Skin epidermis (tissue), 12 donors: ENCODE measurements around the gene TEF.

Experiments
- H3K27ac ChIP-seq, 21 experiments: fragments of 200-600 bp; sonication (generic) in 11 of 21; one replicate each; pipeline ENCODE4 v1.5.0; 2020; ENCODE audit warnings: mild to moderate bottlenecking in 3 of 21, inconsistent platforms in 2 of 21, moderate library complexity in 2 of 21
- H3K4me3 ChIP-seq, 7 experiments: fragments of 200-600 bp; sonication (generic) in 2 of 7; one replicate each; pipeline ENCODE4 v1.5.0; 2020; ENCODE audit warnings: inconsistent platforms in 2 of 7, mild to moderate bottlenecking in 2 of 7, moderate library complexity in 1 of 7

The TEF gene, protein sequence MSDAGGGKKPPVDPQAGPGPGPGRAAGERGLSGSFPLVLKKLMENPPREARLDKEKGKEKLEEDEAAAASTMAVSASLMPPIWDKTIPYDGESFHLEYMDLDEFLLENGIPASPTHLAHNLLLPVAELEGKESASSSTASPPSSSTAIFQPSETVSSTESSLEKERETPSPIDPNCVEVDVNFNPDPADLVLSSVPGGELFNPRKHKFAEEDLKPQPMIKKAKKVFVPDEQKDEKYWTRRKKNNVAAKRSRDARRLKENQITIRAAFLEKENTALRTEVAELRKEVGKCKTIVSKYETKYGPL

DNA sequence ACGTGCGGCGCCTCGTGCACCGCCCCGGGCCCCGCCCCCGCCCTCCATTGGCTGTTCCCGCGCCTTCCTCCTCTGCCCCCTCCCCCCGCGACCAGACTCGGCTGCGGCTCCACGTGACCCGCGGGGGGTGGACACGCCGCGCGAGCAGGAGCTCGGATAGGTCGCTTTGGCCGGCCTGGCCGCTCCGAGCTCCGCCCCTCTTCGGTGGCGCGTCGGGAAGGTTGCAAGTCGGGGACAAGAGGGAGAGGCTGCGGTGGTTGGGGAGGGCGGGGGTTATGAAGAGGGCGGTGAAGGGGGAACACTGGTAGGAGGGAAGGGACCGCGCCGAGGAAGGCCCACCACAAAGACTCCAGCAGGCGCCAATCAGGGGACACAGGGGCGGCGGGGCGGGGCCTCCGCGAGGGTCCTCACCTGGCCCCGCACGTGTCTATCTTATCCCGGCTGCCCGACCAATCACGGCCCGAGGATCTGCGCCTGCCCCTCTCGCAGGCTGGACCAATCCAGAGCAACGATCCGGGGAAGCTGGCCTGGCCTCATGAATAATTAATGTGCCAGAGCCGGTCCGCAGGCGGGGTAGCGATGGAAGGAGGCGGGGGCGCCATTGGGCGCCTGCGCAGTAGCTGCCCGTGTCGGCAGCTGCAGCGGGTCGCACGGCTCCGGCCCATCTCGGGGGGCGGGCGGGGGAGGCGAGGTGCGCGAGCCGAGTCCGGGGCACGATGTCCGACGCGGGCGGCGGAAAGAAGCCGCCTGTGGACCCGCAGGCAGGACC, at the start of gene TEF:
TEF (plus strand) TSS at position 614 of the 769 bp plus-strand sequence; CDS start at position 717, 103 bp downstream.
- Histone ChIP-seq H3K27ac (peak within 1 kb of the TSS; percentile 86 to 100 (median 96)), H3K4me3 (peak within 1 kb of the TSS; percentile 80 to 95 (median 87))

DNA sequence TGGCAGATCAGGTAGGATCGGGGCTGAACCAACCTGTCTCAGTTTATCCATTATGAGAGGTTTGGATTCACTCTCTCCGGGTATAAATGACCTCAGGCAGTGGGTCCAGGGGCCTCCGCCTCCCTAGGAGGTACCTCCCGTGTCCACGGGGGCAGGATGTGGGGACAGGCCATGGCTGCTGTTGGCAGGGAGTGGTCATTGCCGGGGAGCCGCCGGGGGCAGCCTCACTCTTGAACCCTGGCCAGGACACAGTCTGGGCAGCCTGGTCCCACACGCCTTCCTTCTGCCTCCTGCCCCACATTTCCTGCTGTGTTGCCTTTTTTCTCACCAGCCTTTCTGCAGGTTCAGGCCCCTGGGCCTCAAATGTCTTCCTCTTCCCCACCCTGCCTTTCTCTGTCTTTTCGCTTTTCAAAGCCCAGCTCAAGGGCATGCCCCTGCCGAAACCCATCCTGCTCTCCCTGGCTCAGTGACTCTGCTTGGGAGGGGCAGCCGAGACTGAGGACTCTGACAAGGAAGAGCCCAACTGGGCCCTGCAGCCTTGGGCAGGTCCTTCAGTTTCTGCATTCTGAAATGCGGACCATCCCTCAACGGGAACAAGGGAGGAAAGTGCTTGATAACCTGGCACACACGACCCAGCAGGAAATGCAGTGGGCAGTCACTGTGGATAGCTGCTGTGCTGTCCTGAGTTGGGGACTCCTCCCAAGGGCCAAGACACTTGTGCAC, 49.4 kb upstream of the TEF start:
- Histone ChIP-seq H3K4me3 (no peak overlapping the region), H3K27ac (no peak overlapping the region)

GRCh38 chr22:41333806-41334205, 47.9 kb upstream of the TEF start:
- H3K4me3 ChIP-seq: no peak overlapping the region
- no peak overlapping the region for H3K27ac ChIP-seq

GRCh38 chr22:41334215-41334614, 47.5 kb upstream of the TEF start:
- no peak overlapping the region for H3K27ac ChIP-seq
- H3K4me3 ChIP-seq: no peak overlapping the region

DNA sequence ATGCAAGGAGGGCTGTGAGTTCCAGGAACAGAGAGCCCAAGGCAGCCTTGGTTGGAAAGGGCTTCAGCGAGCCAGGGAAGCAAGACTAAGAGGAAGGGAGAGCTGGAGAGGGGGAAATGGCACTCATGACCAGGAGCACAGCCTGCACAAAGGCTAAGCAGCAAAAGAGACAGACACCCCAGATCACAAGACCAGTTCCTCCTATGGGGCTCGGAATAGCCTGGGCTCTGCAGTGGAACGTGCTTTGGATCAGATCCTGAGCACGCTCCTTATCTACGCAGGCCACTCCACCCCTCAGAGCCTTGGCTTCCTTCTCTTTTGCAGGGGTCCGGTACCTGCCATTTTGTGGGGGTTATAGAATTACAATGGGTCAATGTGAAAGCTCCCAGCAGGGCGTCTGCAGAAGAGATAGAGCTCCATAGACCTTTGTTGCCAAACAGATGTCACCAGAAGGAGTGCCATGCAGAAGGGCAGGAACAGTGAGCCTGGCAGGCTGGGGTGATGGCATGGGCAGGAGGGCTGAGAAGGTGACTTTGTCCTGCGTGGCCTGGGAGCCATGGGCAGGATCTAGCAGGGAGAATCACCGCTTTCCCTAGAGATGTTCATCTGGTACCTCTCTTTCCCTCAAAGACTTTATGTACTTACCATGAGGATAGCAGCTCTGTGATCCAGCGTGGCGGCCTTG, 46.6 kb upstream of the TEF start:
- Histone ChIP-seq H3K4me3 (no peak overlapping the region), H3K27ac (peak overlapping the region in 1 of 21 experiments; percentile 23)

GRCh38 chr22:41338614-41339212, 43.0 kb upstream of the TEF start:
- H3K27ac ChIP-seq: peak overlapping the region in 1 of 21 experiments; percentile 12
- no peak overlapping the region for H3K4me3 ChIP-seq

DNA sequence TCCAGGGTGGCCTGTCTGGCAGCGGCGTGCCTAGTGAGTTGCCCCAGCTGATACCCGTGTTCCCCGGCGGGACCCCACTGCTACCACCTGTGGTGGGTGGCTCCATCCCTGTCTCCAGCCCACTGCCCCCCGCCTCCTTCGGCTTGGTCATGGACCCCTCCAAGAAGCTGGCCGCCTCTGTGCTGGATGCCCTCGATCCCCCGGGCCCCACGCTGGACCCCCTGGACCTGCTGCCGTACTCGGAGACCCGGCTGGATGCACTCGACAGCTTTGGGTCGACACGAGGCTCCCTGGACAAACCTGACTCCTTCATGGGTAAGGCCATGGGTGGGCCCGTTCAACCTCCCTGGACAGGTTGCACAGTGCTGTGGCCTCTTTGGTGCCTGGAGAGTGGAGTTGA, 41.9 kb upstream of the TEF start:
- Histone ChIP-seq H3K4me3 (no peak overlapping the region), H3K27ac (no peak overlapping the region)

GRCh38 chr22:41340357-41340756, 41.4 kb upstream of the TEF start:
- Histone ChIP-seq H3K27ac (no peak overlapping the region), H3K4me3 (no peak overlapping the region)

GRCh38 chr22:41341012-41341411, 40.7 kb upstream of the TEF start:
- no peak overlapping the region for H3K27ac ChIP-seq
- H3K4me3 ChIP-seq: no peak overlapping the region

DNA sequence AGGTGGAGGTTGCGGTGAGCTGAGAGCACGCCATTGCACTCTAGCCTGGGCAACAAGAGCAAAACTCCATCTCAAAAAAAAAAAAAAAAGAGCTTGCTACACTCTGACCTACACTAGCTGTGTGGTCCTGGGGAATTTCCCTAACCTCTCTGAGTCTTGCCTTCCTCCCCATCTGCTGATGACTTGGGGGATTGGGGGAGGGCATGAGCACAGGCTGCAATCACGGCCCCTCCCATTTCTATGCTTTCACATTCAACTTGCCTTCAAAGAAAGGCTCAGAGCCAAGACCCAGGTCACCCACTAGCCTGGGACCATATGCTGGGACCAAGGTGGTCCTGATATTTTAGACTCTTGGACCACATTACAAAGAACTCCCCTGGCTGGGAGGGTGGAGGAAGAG, 39.8 kb upstream of the TEF start:
- H3K27ac ChIP-seq: no peak overlapping the region
- H3K4me3 ChIP-seq: no peak overlapping the region

GRCh38 chr22:41343300-41343699, 38.4 kb upstream of the TEF start:
- no peak overlapping the region for H3K27ac ChIP-seq
- no peak overlapping the region for H3K4me3 ChIP-seq

DNA sequence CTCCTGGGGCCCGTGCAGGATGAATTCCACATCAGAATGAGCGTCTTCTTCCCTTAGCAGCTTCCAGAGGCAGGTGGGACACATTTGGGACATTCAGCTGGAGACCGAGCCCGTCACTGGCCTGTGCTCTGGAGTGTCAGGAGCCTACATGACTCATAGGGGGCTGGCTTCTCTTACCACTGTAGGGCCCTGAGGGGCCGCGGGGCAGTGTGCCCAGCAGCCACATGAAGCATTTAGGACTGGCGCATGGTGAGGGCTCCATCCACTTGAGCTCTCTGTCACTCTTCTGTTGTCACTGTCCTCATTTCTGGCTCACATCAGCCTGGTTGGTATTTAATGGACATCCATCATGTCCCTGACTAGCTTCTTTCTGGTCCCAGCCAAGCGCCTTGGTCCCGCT, 38.0 kb upstream of the TEF start:
- no peak overlapping the region for H3K4me3 ChIP-seq
- H3K27ac ChIP-seq: no peak overlapping the region

- Histone ChIP-seq H3K4me3 (no peak overlapping the region), H3K27ac (no peak overlapping the region)
These were observed 37.5 kb upstream of the TEF start for GRCh38 chr22:41344189-41344788.

DNA sequence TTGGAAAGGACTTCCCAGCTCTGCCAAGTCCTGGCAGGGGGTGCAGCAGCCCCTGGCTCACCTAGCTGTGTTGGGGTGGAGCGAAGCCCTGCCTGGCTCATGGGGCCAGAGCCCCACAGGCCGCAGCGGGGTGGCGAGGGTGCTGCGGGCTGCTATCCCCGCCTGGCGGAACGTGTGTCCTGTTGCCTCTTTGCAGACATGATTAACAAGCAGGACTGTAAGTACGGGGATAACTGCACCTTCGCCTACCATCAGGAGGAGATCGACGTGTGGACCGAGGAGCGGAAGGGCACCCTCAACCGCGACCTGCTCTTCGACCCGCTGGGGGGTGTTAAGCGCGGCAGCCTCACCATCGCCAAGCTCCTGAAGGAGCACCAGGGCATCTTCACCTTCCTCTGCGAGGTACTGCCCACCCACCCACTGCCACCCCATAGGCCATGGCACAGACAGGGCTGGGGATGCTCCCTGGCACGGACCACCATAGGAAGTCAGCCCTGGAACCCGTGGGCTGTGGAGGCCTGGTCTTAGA, 35.9 kb upstream of the TEF start:
- Histone ChIP-seq H3K4me3 (no peak overlapping the region), H3K27ac (peak overlapping the region in 1 of 21 experiments; percentile 11)

GRCh38 chr22:41347066-41347859, 34.5 kb upstream of the TEF start:
- Histone ChIP-seq H3K27ac (no peak overlapping the region), H3K4me3 (no peak overlapping the region)

DNA sequence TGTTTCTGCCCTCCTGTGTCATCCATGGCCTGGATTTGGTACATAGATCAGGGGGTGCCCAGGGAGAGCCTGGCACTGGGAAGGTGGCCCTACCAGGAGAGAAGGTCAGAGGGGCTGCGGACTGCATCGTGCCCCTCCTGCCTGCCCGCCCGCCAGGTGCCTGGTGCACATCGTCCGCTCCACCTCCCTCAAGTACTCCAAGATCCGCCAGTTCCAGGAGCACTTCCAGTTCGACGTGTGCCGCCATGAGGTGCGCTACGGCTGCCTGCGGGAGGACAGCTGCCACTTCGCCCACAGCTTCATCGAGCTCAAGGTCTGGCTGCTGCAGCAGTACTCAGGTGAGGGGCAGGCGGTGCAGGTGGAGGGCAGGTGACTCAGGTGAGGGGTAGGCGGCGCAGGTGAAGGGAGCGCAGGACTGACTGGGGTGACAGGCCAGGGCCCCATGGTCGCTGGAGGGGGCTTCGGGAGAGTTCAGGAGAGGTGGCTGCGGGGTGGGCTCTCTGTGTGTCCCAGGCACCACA, 32.7 kb upstream of the TEF start:
- no peak overlapping the region for H3K4me3 ChIP-seq
- H3K27ac ChIP-seq: no peak overlapping the region

DNA sequence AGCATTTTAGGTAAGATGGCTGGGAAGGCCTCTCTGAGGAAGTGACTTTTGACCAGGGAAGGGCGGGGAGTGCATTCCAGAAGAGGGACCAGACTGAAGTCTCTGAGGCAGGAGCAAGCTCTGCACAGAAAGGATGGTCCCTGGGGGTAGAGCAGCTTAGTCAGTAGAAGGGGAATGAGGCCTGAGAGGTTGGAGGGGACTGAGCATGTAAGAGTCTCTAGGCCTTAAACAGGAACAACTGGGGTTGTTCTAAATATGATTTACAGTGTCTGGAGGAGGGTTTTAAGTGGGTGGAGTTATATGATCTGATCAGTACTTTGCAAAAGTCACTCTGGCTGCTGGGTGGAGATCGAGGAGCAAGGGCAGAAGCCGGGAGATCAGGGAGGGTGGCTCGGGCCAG, 31.7 kb upstream of the TEF start:
- H3K4me3 ChIP-seq: no peak overlapping the region
- no peak overlapping the region for H3K27ac ChIP-seq

DNA sequence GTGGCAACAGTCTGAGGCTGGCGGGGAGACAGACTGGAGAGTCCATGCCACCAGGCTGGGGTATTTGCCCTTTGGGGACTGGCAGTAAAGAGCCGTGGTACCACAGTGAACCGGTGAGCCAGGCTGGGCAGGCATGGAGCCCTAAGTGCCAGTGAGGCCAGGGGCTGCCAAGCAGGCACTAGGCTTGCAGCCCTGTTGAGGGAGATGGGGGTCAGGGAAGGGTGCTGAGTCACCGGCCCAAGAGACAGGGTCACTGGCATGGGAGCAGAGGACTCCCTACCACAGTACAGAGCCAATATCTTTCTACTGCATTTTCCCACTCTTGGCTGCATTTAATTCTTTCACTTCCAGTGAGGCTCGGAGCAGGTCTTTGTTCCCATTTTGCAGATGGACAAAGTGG, 30.7 kb upstream of the TEF start:
- Histone ChIP-seq H3K4me3 (no peak overlapping the region), H3K27ac (peak overlapping the region in 1 of 21 experiments; percentile 7)
